H9 (cell line): ENCODE measurements around the gene ZNFX1. TPM values are rescaled to one million over a fixed set of nuclear protein-coding genes. Genes with fewer than 3 reads are reported as not detected.

ENCODE experiments used
- DNase-seq: peaks from one replicate; pipeline ENCODE4 v3.0.0-alpha.2; 2017
- H2AFZ ChIP-seq: one replicate; pipeline ENCODE4 v1.6.1; 2013; ENCODE audit warnings: mild to moderate bottlenecking, low read length, control low read depth, moderate library complexity
- H2AK5ac ChIP-seq: 2 replicates; pipeline ENCODE4 v1.6.1; 2013; ENCODE audit warnings: low read length, control low read depth, mixed read lengths; ENCODE audit not compliant: insufficient read length
- H2BK120ac ChIP-seq: one replicate; pipeline ENCODE4 v1.6.1; 2013; ENCODE audit warnings: low read depth, mild to moderate bottlenecking, low read length, control low read depth, inconsistent platforms; ENCODE audit not compliant: poor library complexity, severe bottlenecking
- H2BK12ac ChIP-seq: 2 replicates; pipeline ENCODE4 v1.6.1; 2013; ENCODE audit warnings: low read length, control low read depth, mixed read lengths, low read depth; ENCODE audit not compliant: insufficient read length
- H2BK15ac ChIP-seq: 2 replicates; pipeline ENCODE4 v1.6.1; 2013; ENCODE audit warnings: low read depth, low read length, control low read depth
- H2BK20ac ChIP-seq: one replicate; pipeline ENCODE4 v1.6.1; 2013; ENCODE audit warnings: low read depth, mild to moderate bottlenecking, low read length, control low read depth, inconsistent platforms; ENCODE audit not compliant: poor library complexity, severe bottlenecking
- H2BK5ac ChIP-seq: 2 replicates; pipeline ENCODE4 v1.6.1; 2013; ENCODE audit warnings: low read length, control low read depth, mixed read lengths; ENCODE audit not compliant: insufficient read length
- H3K14ac ChIP-seq: 2 replicates; pipeline ENCODE4 v1.6.1; 2013; ENCODE audit warnings: low read length, control low read depth; ENCODE audit not compliant: insufficient read depth
- H3K18ac ChIP-seq: 2 replicates; pipeline ENCODE4 v1.6.1; 2013; ENCODE audit warnings: low read depth, mild to moderate bottlenecking, mixed read lengths, low read length, control low read depth; ENCODE audit not compliant: insufficient read length
- H3K23ac ChIP-seq: 2 replicates; pipeline ENCODE4 v1.6.1; 2013; ENCODE audit warnings: low read length, control low read depth, mixed read lengths, low read depth; ENCODE audit not compliant: insufficient read length
- H3K23me2 ChIP-seq: 2 replicates; pipeline ENCODE4 v1.6.1; 2013; ENCODE audit warnings: low read depth, mild to moderate bottlenecking, mixed read lengths, low read length, control low read depth; ENCODE audit not compliant: insufficient read length, poor library complexity, severe bottlenecking
- H3K27ac ChIP-seq: 2 replicates; pipeline ENCODE4 v1.5.1; 2013; ENCODE audit warnings: low read length, control low read depth, mixed read lengths, low read depth; ENCODE audit not compliant: insufficient read length
- H3K27me3 ChIP-seq: 2 replicates; pipeline ENCODE4 v1.6.1; 2013; ENCODE audit warnings: low read length, control low read depth, inconsistent platforms; ENCODE audit not compliant: insufficient read depth
- H3K4ac ChIP-seq: 2 replicates; pipeline ENCODE4 v1.6.1; 2013; ENCODE audit warnings: low read depth, mild to moderate bottlenecking, control low read depth, inconsistent platforms, low read length, moderate library complexity
- H3K4me1 ChIP-seq: 2 replicates; pipeline ENCODE4 v1.6.1; 2013; ENCODE audit warnings: low read length, control low read depth, inconsistent platforms; ENCODE audit not compliant: insufficient read depth
- H3K4me2 ChIP-seq: 2 replicates; pipeline ENCODE4 v1.6.1; 2013; ENCODE audit warnings: low read length, control low read depth, mixed read lengths; ENCODE audit not compliant: insufficient read length, insufficient read depth
- H3K56ac ChIP-seq: 2 replicates; pipeline ENCODE4 v1.6.1; 2013; ENCODE audit warnings: low read depth, mild to moderate bottlenecking, mixed read lengths, low read length, control low read depth; ENCODE audit not compliant: insufficient read length
- H3K79me1 ChIP-seq: 2 replicates; pipeline ENCODE4 v1.6.1; 2013; ENCODE audit warnings: low read depth, mild to moderate bottlenecking, moderate library complexity, low read length, control low read depth, inconsistent platforms; ENCODE audit not compliant: insufficient read depth, poor library complexity, severe bottlenecking
- H3K79me2 ChIP-seq: 2 replicates; pipeline ENCODE4 v1.6.1; 2013; ENCODE audit warnings: low read length, control low read depth, inconsistent platforms; ENCODE audit not compliant: insufficient read depth
- H3K9ac ChIP-seq: 2 replicates; pipeline ENCODE4 v1.6.1; 2013; ENCODE audit warnings: low read length, control low read depth, mixed read lengths; ENCODE audit not compliant: insufficient read length; ENCODE audit errors: extremely low read depth
- H3K9me3 ChIP-seq: one replicate; pipeline ENCODE4 v1.6.1; 2013; ENCODE audit warnings: low read depth, low read length, inconsistent platforms; ENCODE audit not compliant: control insufficient read depth
- H3T11ph ChIP-seq: one replicate; pipeline ENCODE4 v1.6.1; 2013; ENCODE audit warnings: mild to moderate bottlenecking, low read length, control low read depth, inconsistent platforms
- H4K20me1 ChIP-seq: one replicate; pipeline ENCODE4 v1.6.1; 2013; ENCODE audit not compliant: control insufficient read depth, insufficient read length, insufficient read depth
- H4K5ac ChIP-seq: 2 replicates; pipeline ENCODE4 v1.6.1; 2013; ENCODE audit warnings: low read depth, mild to moderate bottlenecking, mixed read lengths, low read length, control low read depth; ENCODE audit not compliant: insufficient read length
- H4K8ac ChIP-seq: replicated peaks from 2 replicates; pipeline ENCODE4 v1.6.1; 2013; ENCODE audit warnings: low read length, control low read depth, mixed read lengths, low read depth; ENCODE audit not compliant: insufficient read length
- H4K91ac ChIP-seq: 2 replicates; pipeline ENCODE4 v1.6.1; 2013; ENCODE audit warnings: low read depth, mild to moderate bottlenecking, moderate library complexity, mixed read lengths, low read length, control low read depth; ENCODE audit not compliant: insufficient read length
- H3K27ac Mint-ChIP-seq, 3 experiments: 2 replicates in 2 of 3; 3 replicates in 1 of 3; pipeline ENCODE4 v1.8.0; 2020 to 2021; ENCODE audit warnings: mixed read lengths in 3 of 3, mild to moderate bottlenecking in 1 of 3, moderate library complexity in 1 of 3
- H3K27me3 Mint-ChIP-seq: 2 replicates; pipeline ENCODE4 v1.8.0; 2021; ENCODE audit warnings: low read depth, mild to moderate bottlenecking, moderate library complexity, mixed read lengths
- H3K36me3 Mint-ChIP-seq, 3 experiments: 2 replicates in 2 of 3; 3 replicates in 1 of 3; pipeline ENCODE4 v1.8.0; 2020 to 2021; ENCODE audit warnings: low read depth in 3 of 3, mixed read lengths in 3 of 3; ENCODE audit not compliant: insufficient read depth in 1 of 3
- H3K4me1 Mint-ChIP-seq, 2 experiments: 2 replicates each; pipeline ENCODE4 v1.8.0; 2020; ENCODE audit warnings: mixed read lengths in 2 of 2
- H3K4me3 Mint-ChIP-seq, 2 experiments: 2 replicates in 1 of 2; 3 replicates in 1 of 2; pipeline ENCODE4 v1.8.0; 2020 to 2021; ENCODE audit warnings: mild to moderate bottlenecking in 2 of 2, mixed read lengths in 2 of 2, moderate library complexity in 1 of 2
- H3K9me3 Mint-ChIP-seq, 2 experiments: 2 replicates in 1 of 2; 3 replicates in 1 of 2; pipeline ENCODE4 v1.8.0; 2020; ENCODE audit warnings: mild to moderate bottlenecking in 2 of 2, mixed read lengths in 2 of 2, moderate library complexity in 1 of 2
- CTCF ChIP-seq: fragments of 200-600 bp; sonication (generic); conservative IDR thresholded peaks from 3 replicates; pipeline ENCODE4 v1.8.0; 2021; ENCODE audit warnings: antibody characterized with exemption, mild to moderate bottlenecking
- WGBS: extraction: QIAGEN DNeasy Blood & Tissue Kit; methylation state at CpG from one replicate; pipeline ENCODE4 v1.1.7; 2013; ENCODE audit warnings: missing lambda C conversion rate, low lambda C conversion rate, mixed read lengths; ENCODE audit not compliant: insufficient read length; ENCODE audit errors: extremely low coverage; 5-methylcytosine and 5-hydroxymethylcytosine counted together
- total RNA-seq: library from RNA; stranded (reverse); gene quantifications from 2 replicates; pipeline ENCODE4 v1.2.1, GENCODE V29; 2021

ZNFX1 gene
- total RNA-seq, 1 experiment from 2014 or later: 13.3 TPM

- no peak overlapping the region for H3K56ac ChIP-seq
- H3K4me1 ChIP-seq: no peaks in the 10 kb centered on the region
- H2BK5ac ChIP-seq: no peak overlapping the region
- H3K9ac ChIP-seq: no peak overlapping the region
- no peaks in the 10 kb centered on the region for H4K20me1 ChIP-seq
- H3K27me3 ChIP-seq: peaks cover 20% of the 10 kb centered on the region; the same call in 1 of the 2 replicates
- WGBS: no CpG with 5 or more reads among the region's 70 CpGs
- H3T11ph ChIP-seq: no peak overlapping the region
- H2BK15ac ChIP-seq: no peak overlapping the region
- H3K27me3 Mint-ChIP-seq: peaks cover 76% of the 10 kb centered on the region
- no peak for TF ChIP-seq CTCF
- H4K8ac ChIP-seq: no peak overlapping the region
- H3K9me3 Mint-ChIP-seq: peaks cover 5 to 10% of the 10 kb centered on the region in 2 experiments; a peak in 2 of 5 replicates
- H4K5ac ChIP-seq: no peak overlapping the region
- H3K4me2 ChIP-seq: peak overlapping the region; percentile 66
- no peak overlapping the region for H3K27ac Mint-ChIP-seq
- H2BK20ac ChIP-seq: no peak overlapping the region
- H3K4me1 Mint-ChIP-seq: peaks cover 19 to 21% of the 10 kb centered on the region in 2 experiments
- H3K18ac ChIP-seq: no peak overlapping the region
- no peak overlapping the region; the same call in 1 of the 2 replicates for H3K14ac ChIP-seq
- H3K79me2 ChIP-seq: no peaks in the 10 kb centered on the region
- no peak overlapping the region for H2BK12ac ChIP-seq
- no peak overlapping the region for H2BK120ac ChIP-seq
- H4K91ac ChIP-seq: no peak overlapping the region
- H3K4ac ChIP-seq: no peak overlapping the region
- H3K9me3 ChIP-seq: no peaks in the 10 kb centered on the region
- H3K27ac ChIP-seq: no peak overlapping the region
- peak overlapping the region; percentile 69 to 87 for H3K4me3 Mint-ChIP-seq
- no peak overlapping the region for H2AFZ ChIP-seq
- H2AK5ac ChIP-seq: no peak overlapping the region
- peak; percentile 60 for DNase-seq
- H3K79me1 ChIP-seq: no peaks in the 10 kb centered on the region
- peaks cover 9% of the 10 kb centered on the region for H3K23me2 ChIP-seq
- no peak overlapping the region for H3K23ac ChIP-seq
- H3K36me3 Mint-ChIP-seq: no peaks in the 10 kb centered on the region; a peak in 1 of 7 replicates
These were observed 40.8 kb upstream of the ZNFX1 start for GRCh38 chr20:49318430-49319207.
